Right ventricle myocardium superior (tissue), 1 donor: Measurements from ENCODE around the gene OR6B3. TPM values are rescaled to one million over a fixed set of nuclear protein-coding genes. Genes with fewer than 3 reads are reported as not detected.

Experiments used
- ATAC-seq: fragments of 200-7000 bp; cut with Tn5 transposase; one replicate; pipeline ENCODE4 v1.9.1; 2020; ENCODE audit warnings: mild to moderate bottlenecking; ENCODE audit not compliant: poor library complexity
- DNase-seq: peaks from one replicate; pipeline ENCODE4 v3.0.0-alpha.2; 2020
- intact Hi-C: fragments of 100-400 bp; cut with DNase I; formaldehyde crosslinking; loops from one replicate; pipeline ENCODE4 v1.11.2; 2022
- long read RNA-seq: library from polyadenylated mRNA; unstranded; transcript quantifications from one replicate; pipeline ENCODE4 v2.0.0, GENCODE V29; 2021
- total RNA-seq: library from RNA; stranded (reverse); fragmentation: NEBNext Ultra II Directional; extraction: Animal tissue kit (Norgen Biotek cat#: 25700); gene quantifications from one replicate; pipeline ENCODE4 v1.2.1, GENCODE V29; 2021
- donor health status: DM: no; HTN: yes; CAD: no; lungs with severe emphysema.

OR6B3 gene
- not detected for total RNA-seq
- long read RNA-seq: 0 reads

DNA sequence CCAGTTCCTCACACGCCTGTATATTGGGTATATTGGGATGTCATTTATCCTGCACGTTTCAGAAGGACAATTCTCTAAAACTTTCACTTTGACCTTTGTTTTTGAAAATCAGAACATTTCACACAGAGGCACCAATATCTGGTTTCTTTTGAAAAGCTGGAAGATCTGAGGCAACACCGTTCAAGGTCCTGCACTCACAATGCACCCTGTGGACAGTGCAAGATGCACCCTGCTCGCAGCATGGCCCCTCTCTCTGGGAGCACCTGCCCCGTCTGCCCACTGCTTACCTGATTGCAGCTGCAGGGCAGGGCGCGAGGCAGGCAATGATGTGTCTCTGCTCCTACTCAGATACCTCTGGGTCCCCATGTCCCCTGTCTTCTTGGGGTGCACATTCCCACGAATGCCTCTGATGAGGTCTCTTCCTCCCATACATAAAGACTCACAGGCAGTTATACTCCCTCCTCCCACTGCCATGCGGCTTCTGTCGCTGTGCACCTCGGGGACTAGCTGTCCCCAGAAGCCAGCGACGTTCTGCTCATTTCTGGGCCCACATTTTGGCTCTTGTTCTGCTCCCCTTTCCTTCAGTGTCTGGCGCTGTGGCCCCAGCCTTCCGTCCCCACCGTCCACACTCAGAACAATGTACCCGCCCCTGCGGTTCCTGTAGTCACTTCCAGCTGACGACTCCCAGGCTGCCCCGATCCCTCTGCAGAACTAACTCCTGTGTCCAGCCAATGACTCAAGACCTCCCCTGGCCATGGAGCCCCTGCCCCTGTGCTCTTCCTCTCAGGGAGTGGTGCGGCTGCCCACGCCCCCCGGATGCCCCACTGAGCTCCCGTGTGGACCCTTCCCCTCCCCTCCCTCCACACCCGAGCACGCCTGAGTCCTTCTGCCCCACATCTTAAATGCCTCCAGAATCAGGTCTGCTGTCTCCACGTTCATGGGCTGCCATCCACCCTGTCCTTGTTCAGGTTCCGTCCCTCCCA lies at the start of gene OR6B3:
OR6B3 (minus strand) TSS at position 349 of the 983 bp plus-strand sequence.
- DNase-seq: no peak
- intact Hi-C loops: no loop called here
- no peak for ATAC-seq

DNA sequence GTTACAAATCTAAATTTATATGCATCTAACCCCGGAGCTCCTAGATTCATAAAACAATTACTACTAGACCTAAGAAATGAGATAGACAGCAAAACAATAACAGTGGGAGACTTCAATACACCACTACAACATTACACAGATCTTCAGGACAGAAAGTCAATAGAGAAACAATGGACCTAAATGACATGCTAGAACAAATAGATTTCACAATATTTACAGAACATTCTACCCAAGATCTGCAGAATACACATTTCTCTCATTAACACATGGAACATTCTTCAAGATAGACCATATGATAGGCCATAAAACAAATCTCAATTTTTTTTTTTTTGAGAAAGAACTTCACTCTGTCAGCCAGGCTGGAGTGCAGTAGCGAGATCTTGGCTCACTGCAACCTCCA lies 45.0 kb upstream of the OR6B3 start:
- intact Hi-C loops: no loop called here
- DNase-seq (no peak), ATAC-seq (no peak)

DNA sequence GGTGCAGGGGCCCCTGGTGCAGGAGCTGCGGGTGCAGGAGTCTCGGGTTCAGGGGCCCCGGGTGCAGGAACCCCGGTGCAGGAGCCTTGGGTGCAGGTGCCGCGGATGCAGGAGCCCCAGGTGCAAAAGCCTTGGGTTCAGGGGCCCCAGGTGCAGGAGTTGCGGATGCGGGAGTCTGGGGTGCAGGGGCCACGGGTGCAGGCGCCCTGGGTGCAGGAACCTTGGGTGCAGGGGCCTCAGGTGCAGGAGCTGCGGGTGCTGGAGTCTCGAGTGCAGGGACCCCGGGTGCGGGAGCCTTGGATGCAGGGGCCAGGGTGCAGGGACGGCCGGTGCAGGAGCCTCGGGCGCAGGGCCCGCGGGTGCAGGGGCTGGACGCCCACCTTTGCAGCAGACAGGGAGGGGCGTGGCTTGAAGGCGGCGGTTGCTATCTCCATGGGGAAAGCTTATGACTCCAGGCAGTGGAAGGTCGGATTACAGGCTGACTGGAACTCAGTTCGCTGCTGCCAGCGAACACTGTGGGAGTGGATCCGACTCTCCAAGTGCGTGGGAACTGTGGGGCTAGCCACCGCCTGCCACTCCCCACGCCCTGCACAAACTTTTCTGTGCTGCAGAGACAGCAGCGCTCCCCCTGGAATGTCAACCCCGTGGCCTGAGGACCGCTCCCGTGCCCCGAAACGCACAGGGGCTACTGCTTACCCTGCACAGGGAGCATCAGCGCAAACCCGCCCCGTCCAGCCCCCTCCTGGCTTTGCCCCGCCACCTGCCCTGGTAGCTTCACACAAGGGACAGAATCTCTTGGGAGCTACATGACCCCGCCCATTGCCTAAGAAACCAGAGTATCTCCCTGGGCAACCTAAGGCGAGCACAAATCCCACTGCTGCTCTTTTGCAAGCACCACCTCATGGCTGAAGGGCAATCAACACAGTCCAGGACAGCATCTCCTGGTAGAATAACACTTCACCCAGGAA lies 42.5 kb upstream of the OR6B3 start:
- DNase-seq (no peak), ATAC-seq (no peak)
- intact Hi-C loops: no loop called here

DNA sequence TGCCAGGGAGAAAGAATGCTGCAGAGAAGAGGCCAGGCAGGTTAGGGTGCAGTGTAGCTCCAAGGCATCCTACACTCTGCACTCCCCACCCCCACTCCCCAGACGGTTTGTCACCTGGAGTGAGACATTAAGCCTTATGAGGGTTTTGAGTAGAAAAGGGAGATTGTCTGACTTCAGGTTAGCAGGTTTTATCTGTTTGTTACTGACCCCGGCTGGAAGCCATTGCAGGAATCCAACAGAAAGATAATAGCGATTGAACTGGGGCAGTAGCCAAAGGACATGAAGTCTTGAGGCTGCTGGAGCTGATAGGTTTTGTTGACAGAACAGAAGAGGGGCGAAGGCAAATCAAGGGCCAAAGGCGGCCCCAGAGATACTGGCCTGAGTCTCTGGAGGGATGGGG lies 36.0 kb upstream of the OR6B3 start:
- DNase-seq (no peak), ATAC-seq (no peak)
- intact Hi-C loops: no loop called here

DNA sequence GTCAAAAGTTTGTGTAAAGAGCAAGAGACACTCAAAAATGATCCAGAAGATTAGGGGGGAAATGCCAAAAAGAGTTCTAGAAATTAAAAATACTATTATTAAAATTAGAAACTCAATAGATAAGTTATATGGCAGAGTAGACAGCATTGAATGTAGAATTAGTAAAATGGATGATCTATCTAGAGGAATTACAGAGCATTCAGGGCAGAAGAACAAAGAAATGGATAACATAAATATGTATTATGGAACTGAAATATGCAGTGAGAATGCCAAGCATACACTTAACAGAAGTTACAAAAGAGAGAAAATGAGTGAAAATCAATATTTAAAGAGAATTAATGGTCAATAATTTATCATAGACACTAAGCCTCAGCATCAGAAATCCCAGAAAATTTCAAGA lies 33.2 kb upstream of the OR6B3 start:
- DNase-seq: no peak
- intact Hi-C loops: no loop called here
- ATAC-seq: no peak

DNA sequence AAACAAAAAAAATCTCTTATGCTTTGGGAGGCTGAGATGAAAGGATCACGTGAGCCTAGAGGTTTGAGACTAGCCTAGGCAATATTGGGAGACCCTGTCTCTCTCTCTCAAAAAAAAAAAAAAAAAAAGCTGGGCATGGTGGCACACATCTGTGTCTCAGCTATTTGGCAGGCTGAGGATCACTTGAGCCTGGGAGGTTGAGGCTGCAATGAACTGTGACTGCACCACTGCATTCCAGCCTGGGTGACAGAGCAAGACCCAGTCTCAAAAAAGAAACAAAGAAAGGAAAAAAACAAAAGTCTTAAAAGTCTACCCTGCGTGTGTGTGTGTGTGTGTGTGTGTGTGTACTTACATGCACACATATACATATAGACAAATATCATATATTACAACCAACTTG lies 25.3 kb upstream of the OR6B3 start:
- DNase-seq: no peak
- no peak for ATAC-seq
- intact Hi-C loops: no loop called here

DNA sequence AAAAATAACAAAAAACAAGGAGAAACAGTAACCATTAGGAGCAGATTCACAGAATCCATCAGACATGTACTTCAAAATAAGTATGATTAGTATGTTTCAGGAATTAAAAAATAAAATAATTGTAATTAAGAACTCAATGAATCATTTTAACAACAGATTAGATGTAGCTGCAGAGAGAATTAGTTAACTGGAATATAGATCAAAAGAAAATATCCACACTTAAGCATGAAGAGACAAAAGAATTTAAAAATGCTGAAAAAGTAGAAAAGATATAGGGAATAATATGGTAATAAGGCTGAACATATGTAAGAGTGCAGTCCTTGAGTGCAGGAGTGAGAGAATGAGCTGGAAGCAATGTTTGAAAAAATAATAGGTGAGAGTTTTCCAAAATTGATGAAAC lies 24.1 kb upstream of the OR6B3 start:
- intact Hi-C loops: no loop called here
- DNase-seq: no peak
- no peak for ATAC-seq

DNA sequence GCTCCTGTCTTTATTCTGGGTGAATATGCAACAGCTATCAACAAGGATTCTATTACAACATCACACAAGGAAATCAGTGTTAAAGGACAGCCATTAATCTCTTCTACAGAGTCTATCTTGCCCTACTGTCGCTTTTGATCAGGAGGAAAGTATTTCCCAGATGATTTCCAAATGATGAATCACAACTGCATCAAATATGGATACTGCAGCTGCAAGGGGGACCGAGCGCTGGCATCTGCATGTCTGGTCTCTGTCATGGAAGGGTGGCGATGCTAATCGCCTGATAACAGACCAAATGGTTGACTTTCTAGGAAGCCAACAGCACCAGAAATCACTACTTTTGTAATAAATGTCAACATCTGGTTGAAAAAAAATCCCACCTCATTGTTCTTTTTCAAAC lies 21.2 kb upstream of the OR6B3 start:
- no peak for ATAC-seq
- intact Hi-C loops: no loop called here
- no peak for DNase-seq

DNA sequence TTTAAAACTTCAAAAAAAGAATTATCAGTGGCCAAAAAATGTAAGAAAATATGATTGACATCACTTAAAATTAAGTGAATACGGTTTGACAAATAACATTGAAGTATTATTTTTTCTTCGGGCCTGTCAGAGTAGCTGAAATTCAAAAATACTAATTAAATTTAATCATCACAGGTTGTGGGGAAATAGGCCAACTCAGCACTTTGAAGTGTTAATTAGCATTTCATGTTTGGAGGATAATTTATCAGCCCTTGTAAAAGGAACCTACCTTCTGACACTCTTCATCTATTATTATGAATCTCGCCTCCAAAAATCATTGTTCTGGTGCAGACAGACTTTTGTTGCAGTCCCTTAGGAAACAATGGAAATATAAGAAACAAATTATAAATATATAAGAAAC lies 17.6 kb upstream of the OR6B3 start:
- DNase-seq (no peak), ATAC-seq (no peak)
- intact Hi-C loops: no loop called here

DNA sequence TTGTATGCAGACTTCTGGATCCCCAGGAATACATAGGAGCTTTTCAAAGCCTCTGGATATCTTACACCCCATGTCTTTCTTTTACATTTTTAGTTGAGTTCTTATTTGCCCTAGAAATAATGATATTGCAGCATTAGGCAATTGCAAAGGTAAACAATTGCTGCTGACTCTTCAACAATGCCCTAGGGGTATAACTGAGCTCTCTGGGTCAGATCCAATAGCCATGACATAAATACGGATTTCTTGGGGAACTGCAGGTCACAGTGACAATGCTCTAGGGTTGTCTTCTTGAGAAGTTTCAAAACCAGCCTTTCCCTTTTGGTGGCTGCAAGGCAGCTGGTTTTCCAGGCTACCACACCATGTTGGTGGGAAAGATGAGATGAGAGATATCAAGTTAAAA lies 16.5 kb upstream of the OR6B3 start:
- DNase-seq (no peak), ATAC-seq (no peak)
- intact Hi-C loops: no loop called here

DNA sequence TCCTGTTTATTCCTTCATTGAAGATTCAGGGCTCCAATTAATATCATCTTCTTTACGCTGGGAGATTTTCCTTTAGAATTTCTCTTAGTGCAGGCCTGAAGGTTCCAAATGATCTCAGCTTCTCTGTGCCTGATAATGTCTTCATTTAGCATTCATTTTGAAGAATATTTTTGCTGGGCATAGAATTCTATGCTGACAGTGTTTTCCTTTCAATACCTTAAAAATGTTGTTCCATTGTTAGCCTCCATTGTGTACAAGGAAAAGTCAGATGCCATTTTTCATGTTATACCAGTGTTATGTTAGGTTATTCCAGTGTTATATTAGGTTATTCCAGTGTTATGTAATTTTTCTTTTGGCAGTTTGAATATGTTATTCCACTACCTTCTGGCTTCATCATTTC lies 14.9 kb upstream of the OR6B3 start:
- ATAC-seq (no peak), DNase-seq (no peak)
- intact Hi-C loops: no loop called here

DNA sequence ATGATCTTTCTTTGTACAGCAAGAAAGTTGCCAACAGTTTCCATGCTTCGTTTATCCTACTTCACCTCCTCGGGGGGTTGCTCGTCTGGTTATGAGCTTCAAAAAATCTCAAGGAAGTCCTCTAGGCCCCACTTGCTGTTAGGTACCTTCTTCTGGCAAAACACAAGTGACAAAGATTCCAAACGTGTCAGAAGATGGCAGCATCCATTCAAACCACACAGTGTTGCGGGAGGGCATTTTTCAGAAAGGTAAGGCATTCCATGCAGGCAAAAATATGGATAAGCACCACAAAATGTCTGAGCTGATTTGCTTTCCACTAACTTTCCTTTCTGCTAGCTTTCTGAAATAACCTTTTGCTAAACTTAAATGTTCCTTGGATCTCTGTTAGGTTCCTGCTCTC lies 13.2 kb upstream of the OR6B3 start:
- intact Hi-C loops: no loop called here
- ATAC-seq (no peak), DNase-seq (no peak)

DNA sequence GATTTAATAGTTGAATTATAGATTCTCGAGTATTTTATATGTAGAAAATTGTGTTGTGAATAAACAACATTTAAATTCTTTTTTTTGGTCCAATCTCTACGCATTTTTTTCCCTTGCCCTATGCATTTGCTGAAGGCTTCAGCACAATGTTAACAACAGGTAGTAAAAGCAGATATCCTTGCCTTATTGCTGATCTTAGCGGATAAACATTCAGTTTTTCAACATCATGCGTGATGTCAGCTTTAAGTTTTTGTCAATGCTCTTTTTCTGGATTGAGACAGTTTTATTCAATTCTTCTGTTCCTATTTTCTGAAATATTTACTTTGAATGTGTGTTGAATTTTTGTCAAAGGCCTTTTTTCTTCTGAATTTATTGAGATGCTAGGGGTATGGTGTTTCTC lies 11.6 kb upstream of the OR6B3 start:
- ATAC-seq: no peak
- DNase-seq: no peak
- intact Hi-C loops: no loop called here

DNA sequence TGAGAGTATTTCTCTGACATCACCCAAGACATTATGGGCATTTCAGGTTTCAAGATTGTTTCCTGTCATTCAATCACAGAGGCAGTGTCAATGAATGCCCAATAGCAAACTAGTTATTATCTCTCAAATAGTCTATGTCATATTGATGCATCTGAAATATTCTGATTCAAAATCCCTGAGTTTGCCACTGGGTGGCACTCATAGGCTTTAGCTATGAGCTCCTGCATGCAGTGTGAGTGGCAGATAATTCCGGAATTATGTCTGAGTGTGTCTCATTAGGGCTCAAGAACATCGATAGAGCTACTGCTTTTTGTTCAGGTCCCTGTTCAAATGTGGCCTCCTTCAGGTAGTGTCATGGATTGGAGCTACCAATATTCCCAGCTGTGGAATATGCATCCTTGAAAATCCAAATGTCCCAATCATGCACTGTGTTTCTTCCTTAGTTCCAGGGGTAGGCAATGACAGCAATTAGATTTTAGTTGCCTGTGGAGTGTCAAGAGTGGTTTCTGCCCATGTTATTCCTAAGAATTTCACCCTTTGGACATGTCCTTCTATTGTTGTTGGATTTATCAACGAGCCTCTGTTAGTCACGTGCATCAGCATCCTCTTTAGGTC lies 7.8 kb upstream of the OR6B3 start:
- ATAC-seq (peak; percentile 58), DNase-seq (no peak)
- intact Hi-C loops: loop anchor here (2.0 kb wide), 1 partner anchor 82 kb away; no protein-coding TSS in a partner anchor

DNA sequence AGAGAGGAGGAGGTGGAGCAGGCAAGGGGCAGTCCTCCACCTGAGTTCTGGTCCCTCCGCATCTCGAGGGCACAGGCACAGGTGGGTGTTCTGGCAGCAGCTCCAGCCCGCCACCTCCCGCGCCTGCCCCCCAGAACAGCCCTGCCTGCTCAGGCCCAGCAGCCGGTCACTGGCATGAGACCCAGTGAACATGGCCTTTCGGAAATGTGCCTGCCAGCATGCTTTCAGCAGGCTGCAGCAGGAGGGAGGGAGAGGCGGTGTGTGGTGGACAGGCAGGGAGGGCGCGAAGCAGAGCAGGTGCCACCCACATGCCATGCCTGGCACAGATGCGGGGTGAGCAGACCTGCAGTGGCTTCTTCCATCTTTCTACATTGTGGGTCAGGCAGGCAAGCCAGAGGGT lies 3.4 kb upstream of the OR6B3 start:
- intact Hi-C loops: no loop called here
- DNase-seq (no peak), ATAC-seq (no peak)

DNA sequence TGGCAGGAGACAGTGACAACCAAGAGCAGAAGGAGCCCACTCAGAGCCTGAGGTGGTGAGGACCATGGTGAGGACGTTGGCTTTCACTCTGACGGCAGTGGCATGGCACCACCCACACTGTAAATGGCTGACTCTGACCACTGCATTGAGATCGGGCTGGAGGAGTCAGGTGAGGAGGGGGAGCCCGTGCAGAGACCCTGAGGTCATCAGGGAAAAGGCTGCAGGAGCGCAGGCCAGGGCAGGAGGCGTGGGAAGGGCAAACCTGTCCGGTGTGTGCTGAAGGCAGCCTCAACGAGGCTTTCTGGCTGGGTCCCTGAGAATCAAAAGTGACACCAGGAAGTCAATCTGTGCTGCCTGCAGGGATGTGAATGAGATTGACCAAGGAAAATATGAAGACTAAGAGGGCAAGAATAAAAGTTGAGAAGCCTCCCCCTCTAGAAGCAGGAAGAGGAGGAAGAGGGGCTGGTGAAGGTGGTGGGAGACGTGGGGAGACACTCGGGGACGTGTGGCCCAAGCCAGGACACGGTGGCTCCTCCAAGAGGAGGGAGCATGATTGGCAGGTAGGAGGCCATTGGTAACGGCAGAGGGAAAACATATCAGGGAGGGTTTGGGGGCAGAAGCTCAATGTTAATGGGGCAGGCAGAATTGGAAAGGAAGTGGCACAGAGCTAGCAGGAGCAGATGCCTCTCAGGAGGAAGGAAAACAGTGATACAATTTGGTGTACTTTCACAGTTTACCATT lies 2.0 kb upstream of the OR6B3 start:
- intact Hi-C loops: no loop called here
- ATAC-seq: no peak
- no peak for DNase-seq

DNA sequence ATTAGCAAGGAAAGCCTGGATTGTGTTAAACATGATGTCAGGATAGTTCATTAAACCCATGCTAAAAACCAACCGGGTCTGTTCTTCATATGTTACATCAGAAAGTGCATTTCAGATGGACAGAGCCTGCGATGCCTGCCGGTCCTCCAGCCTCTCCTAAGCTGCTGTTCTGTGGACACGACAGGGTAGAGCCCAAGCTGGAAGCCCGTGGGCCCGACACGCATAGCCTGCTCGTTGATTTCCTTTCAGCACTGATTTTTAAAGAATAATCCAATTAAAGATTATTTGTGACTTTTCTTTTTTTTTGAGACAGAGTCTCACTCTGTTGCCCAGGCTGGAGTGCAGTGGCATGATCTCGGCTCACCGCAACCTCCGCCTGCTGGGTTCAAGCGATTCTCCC lies 797 bp downstream of the OR6B3 start:
- DNase-seq (no peak), ATAC-seq (no peak)
- intact Hi-C loops: no loop called here

DNA sequence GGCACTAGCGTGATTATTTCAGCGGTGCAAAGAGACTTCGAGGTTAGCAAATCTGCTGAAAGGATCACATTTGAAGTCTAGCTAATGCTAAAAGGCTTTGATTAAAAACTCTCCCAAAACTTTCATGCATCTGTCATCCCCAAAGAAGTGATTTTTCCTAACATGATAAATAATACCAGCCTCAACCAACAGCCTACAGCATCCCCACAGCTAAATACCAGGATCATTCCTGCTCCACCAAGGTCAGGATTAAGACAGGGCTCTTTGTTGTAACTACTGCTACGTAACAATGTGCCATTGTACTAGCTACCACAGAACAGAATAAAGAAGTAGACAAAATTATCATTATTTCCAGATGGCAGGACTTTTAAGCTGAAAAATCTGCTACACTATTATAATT lies 1.6 kb downstream of the OR6B3 start:
- ATAC-seq: no peak
- DNase-seq: no peak
- intact Hi-C loops: no loop called here

DNA sequence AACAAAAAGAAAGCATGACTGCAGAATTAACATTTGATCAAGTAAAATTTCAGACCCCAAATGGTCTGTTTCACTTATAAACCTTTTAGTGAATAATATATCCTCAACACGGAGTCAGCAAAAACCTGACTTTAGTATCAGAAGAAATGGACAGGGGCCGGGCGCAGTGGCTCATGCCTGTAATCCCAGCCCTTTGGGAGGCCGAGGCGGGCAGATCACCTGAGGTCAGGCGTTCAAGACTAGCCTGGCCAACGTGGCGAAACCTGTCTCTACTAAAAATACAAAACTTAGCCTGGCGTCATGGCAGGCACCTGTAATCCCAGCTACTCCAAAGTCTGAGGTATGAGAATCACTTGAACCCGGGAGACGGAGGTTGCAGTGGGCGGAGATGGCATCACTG lies 3.0 kb downstream of the OR6B3 start:
- intact Hi-C loops: no loop called here
- ATAC-seq: no peak
- no peak for DNase-seq
